HepG2 (cell line): ENCODE measurements around the gene INF2. TPM values are rescaled to one million over a fixed set of nuclear protein-coding genes. Genes with fewer than 3 reads are reported as not detected.

Source experiments
- ATAC-seq: fragments of 200-7000 bp; cut with Tn5 transposase; 3 replicates; pipeline ENCODE4 v1.9.1; 2020; ENCODE audit warnings: mild to moderate bottlenecking, moderate library complexity
- BruUV-seq: library from RNA; stranded (reverse); fragments of 400-500 nt; replicated peaks from 2 replicates; lab custom pipeline; 2021; lab: Mats Ljungman, UMichigan
- CTCF ChIA-PET: fragments of 300-600 bp; formaldehyde crosslinking; extraction: SDS; loops from one replicate; lab custom pipeline; 2021; ENCODE audit warnings: low total read pairs, inconsistent platforms, low intra/inter-chr PET ratio; lab: Yijun Ruan, JAX
- POLR2A ChIA-PET: fragments of 350-600 bp; sonication (Branson Sonifier 250); formaldehyde crosslinking; loops from one replicate; lab custom pipeline; 2020; ENCODE audit warnings: antibody characterized with exemption, inconsistent platforms; lab: Yijun Ruan, JAX
- DNase-seq: peaks from one replicate; pipeline ENCODE4 v3.0.0-alpha.2; 2015; ENCODE audit warnings: low spot score
- FAIRE-seq: peaks from 3 replicates; lab custom pipeline; 2011; peaks lifted over from hg19 to GRCh38; lab: Jason Lieb, UNC
- H2AFZ ChIP-seq: one replicate; pipeline ENCODE4 v1.6.1; 2011; ENCODE audit warnings: low read length, inconsistent platforms
- H3K27ac ChIP-seq: fragments of 300-600 bp; 3 replicates; pipeline ENCODE4 v1.8.0; 2011; ENCODE audit warnings: mixed run types, mild to moderate bottlenecking, mixed read lengths, low read length, inconsistent platforms; ENCODE audit not compliant: insufficient read depth; ENCODE audit errors: extremely low read length
- H3K27me3 ChIP-seq, 2 experiments: fragments of 200-600 bp in 1 of 2; 2 replicates in 1 of 2; 3 replicates in 1 of 2; pipeline versions ENCODE4 v1.6.0 to v1.8.0; 2011; ENCODE audit warnings: low read length in 2 of 2, mild to moderate bottlenecking in 2 of 2, moderate library complexity in 2 of 2, inconsistent platforms in 1 of 2; ENCODE audit not compliant: insufficient read depth in 2 of 2, control insufficient read depth in 1 of 2
- H3K36me3 ChIP-seq, 2 experiments: fragments of 200-600 bp in 1 of 2; replicated peaks in 1 of 2; 2 replicates in 1 of 2; 3 replicates in 1 of 2; pipeline versions ENCODE4 v1.5.1 to v1.8.0; 2011; ENCODE audit warnings: low read length in 2 of 2, inconsistent platforms in 1 of 2; ENCODE audit not compliant: insufficient read depth in 2 of 2, control insufficient read depth in 1 of 2
- H3K4me1 ChIP-seq: 2 replicates; pipeline ENCODE4 v1.5.1; 2012; ENCODE audit warnings: low read length, inconsistent platforms; ENCODE audit not compliant: insufficient read depth
- H3K4me2 ChIP-seq: 2 replicates; pipeline ENCODE4 v1.6.0; 2011; ENCODE audit warnings: low read depth, low read length, inconsistent platforms
- H3K4me3 ChIP-seq, 3 experiments: fragments of 200-600 bp in 1 of 3; sonication (generic), shearing (Covaris generic) in 1 of 3; replicated peaks in 1 of 3; 2 replicates each; pipeline ENCODE4 v1.5.1; 2011 to 2016; ENCODE audit warnings: low read length in 3 of 3, inconsistent platforms in 2 of 3, low read depth in 2 of 3, mild to moderate bottlenecking in 2 of 3, control low read depth in 1 of 3, mixed read lengths in 1 of 3; ENCODE audit not compliant: insufficient read depth in 1 of 3
- H3K79me2 ChIP-seq: one replicate; pipeline ENCODE4 v1.6.1; 2011; ENCODE audit warnings: low read length, inconsistent platforms; ENCODE audit not compliant: insufficient read depth
- H3K9ac ChIP-seq: 2 replicates; pipeline ENCODE4 v1.6.0; 2011; ENCODE audit warnings: mild to moderate bottlenecking, low read depth, low read length, inconsistent platforms; ENCODE audit not compliant: insufficient read depth
- H3K9me3 ChIP-seq: 2 replicates; pipeline ENCODE4 v1.5.1; 2012; ENCODE audit warnings: mild to moderate bottlenecking, low read length
- H4K20me1 ChIP-seq: 2 replicates; pipeline ENCODE4 v1.6.0; 2011; ENCODE audit warnings: inconsistent platforms, mild to moderate bottlenecking, low read length, moderate library complexity; ENCODE audit not compliant: insufficient read depth
- AGO2 ChIP-seq: fragments of 200-400 bp; formaldehyde crosslinking; optimal IDR thresholded peaks from 2 replicates; pipeline ENCODE3; 2017; ENCODE audit warnings: mild to moderate bottlenecking, low read depth, low read length, moderate library complexity
- ARID3A ChIP-seq: IDR thresholded peaks from 2 replicates; pipeline ENCODE4 v1.6.1; 2012; ENCODE audit warnings: low read depth, low read length, improper control_type of control experiment
- ZMYM2 ChIP-seq: sonication (generic); formaldehyde crosslinking; IDR thresholded peaks from 2 replicates; pipeline ENCODE4 v1.8.0; 2022; ENCODE audit warnings: mild to moderate bottlenecking, missing genetic modification reagents
- ZMYM4 ChIP-seq: sonication (generic); formaldehyde crosslinking; IDR thresholded peaks from 2 replicates; pipeline ENCODE4 v1.8.1; 2023; ENCODE audit warnings: mild to moderate bottlenecking, missing genetic modification reagents
- WGBS: methylation state at CpG from one replicate; pipeline ENCODE4 v1.1.6; 2017; ENCODE audit warnings: low lambda C conversion rate; 5-methylcytosine and 5-hydroxymethylcytosine counted together
- in situ Hi-C: cut with HindIII; loops from 2 replicates; pipeline ENCODE4 v1.10.0; 2017; ENCODE audit warnings: low pct_unique_long_range_greater_than_20kb; ENCODE audit not compliant: extremely low pct_ligation_motif_present
- intact Hi-C: fragments of 100-400 bp; cut with micrococcal nuclease; formaldehyde crosslinking; loops from one replicate; pipeline ENCODE4 v1.10.0; 2022; ENCODE audit not compliant: unreplicated experiment
- polyA plus RNA-seq, 8 experiments: library from polyadenylated mRNA; depleted of rRNA in 3 of 8; stranded (reverse) in 7 of 8; unstranded in 1 of 8; fragments of >200 nt; fragmentation: Illumina TruSeq in 4 of 8; extraction: Trizol in 4 of 8; gene quantifications; 2 replicates each; pipeline versions ENCODE4 v1.2.1 to v1.2.3, GENCODE V29; 2011 to 2016; ENCODE audit warnings: low read depth in 4 of 8, missing spikeins in 1 of 8, mixed read lengths in 1 of 8; ENCODE audit not compliant: insufficient read depth in 1 of 8
- total RNA-seq, 5 experiments: library from RNA; depleted of rRNA; stranded (reverse); fragments of >200 nt; fragmentation: Illumina TruSeq; extraction: Trizol; gene quantifications; 2 replicates each; pipeline ENCODE4 v1.2.3, GENCODE V29; 2016; ENCODE audit warnings: low read depth in 1 of 5

The INF2 gene
- total and polyA plus RNA-seq, 2 of the 13 experiments (the other 11 are each of a cell fraction or from before 2014, with no cell fraction given) = 16.4 to 26.4 TPM

GRCh38 chr14:104697317-104697703 lies 7.9 kb downstream of the INF2 start:
- CTCF ChIA-PET = no interaction called here
- in situ Hi-C loops = no loop called here
- H3K4me1 ChIP-seq = peaks cover 6% of the 10 kb centered on the region

DNA sequence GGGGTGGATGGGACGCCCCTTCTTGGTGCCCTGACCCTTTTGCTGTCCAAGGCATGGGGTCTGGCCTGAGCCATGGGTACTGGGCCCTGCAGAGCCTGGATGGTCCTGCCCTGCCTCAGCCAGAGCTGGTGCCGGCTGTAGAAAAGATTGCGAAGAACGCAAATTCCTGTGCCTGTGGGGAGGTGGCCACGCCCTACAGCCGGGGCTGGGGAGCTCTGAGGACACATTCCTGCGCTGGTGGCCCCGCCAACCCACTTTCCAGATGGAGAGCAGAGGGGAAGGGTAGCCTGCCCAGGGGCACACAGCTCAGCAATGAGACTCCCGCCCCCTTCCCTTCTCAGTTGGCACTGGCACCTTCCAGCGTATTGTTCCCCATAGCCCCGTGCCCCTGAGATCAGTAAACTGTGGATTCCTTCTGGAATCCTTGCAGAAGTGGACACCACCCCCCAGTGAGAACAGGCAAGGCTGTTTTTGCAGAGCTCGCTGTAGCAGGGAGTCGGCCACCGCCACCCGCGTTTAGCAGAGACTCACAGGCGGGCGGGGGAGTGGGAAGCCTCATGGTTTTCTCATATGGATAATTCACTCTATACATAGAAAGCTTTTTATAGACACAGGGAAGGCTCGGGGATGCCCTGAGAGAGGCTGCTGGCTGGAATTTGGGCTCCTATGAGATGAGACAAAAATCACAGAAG lies 8.6 kb downstream of the INF2 start:
- H3K4me3 ChIP-seq = no peak overlapping the region
- no peak overlapping the region for H3K27ac ChIP-seq
- in situ Hi-C loops = no loop called here

More at GRCh38 chr14:104697317-104697703, 7.9 kb downstream of the INF2 start:
- no peaks in the 10 kb centered on the region for H3K9me3 ChIP-seq
- no peak overlapping the region for H2AFZ ChIP-seq
- H3K36me3 ChIP-seq = peaks cover 11 to 14% of the 10 kb centered on the region in 2 experiments; a peak in 4 of 5 replicates
- ATAC-seq = no peak
- H4K20me1 ChIP-seq = peaks cover 16% of the 10 kb centered on the region; the same call in 1 of the 2 replicates
- no peak overlapping the region for H3K4me2 ChIP-seq
- no TSS peak for BruUV-seq
- POLR2A ChIA-PET = interaction anchor here (2.0 kb wide), 1 partner anchor 9 kb away, joined by 10 read pairs; no protein-coding TSS in a partner anchor
- no peak for FAIRE-seq
- no peak overlapping the region for H3K4me3 ChIP-seq
- TF ChIP-seq AGO2 (peak; percentile 69), ARID3A (no peak)
- TF ChIP-seq, all 625 proteins: peak for 1
- intact Hi-C loops = no loop called here
- Histone ChIP-seq H3K79me2 (peaks cover 6% of the 10 kb centered on the region), H3K9ac (no peak overlapping the region), H3K27ac (no peak overlapping the region), H3K27me3 (no peaks in the 10 kb centered on the region)
- WGBS = 100% methylated on average over 2 of the region's 10 CpGs
- DNase-seq = no peak

More for the DNA sequence above, 8.6 kb downstream of the INF2 start:
- Histone ChIP-seq H3K4me2 (no peak overlapping the region), H3K9me3 (no peaks in the 10 kb centered on the region)
- no TSS peak for BruUV-seq
- TF ChIP-seq ZMYM2 (CRISPR knock-in tag) = no peak
- TF ChIP-seq ZMYM4 (CRISPR knock-in tag) = no peak
- TF ChIP-seq, all 625 proteins: peak for 0
- Histone ChIP-seq H3K36me3 (peaks cover 11 to 16% of the 10 kb centered on the region in 2 experiments; a peak in 4 of 5 replicates), H3K27me3 (no peaks in the 10 kb centered on the region), H4K20me1 (peaks cover 11% of the 10 kb centered on the region; the same call in 1 of the 2 replicates), H3K4me1 (no peaks in the 10 kb centered on the region), H3K9ac (no peak overlapping the region), H3K79me2 (no peaks in the 10 kb centered on the region), H2AFZ (no peak overlapping the region)
- ChIA-PET CTCF (no interaction called here), POLR2A (interaction anchor here (2.0 kb wide), 1 partner anchor 10 kb away, joined by 10 read pairs; no protein-coding TSS in a partner anchor)
- intact Hi-C loops = no loop called here
- WGBS = 99% methylated on average over 11 of the region's 19 CpGs
- no peak for FAIRE-seq
- DNase-seq = no peak
- no peak for ATAC-seq
